Activated CD8-positive, alpha-beta T cell treated with anti-CD3 and anti-CD28 coated beads, Interleukin-2, amount 10 ng/mL, durations not matched to agents 7 days and 5 days (primary cell): Measurements from ENCODE around the gene IFT43. TPM values are rescaled to one million over a fixed set of nuclear protein-coding genes. Genes with fewer than 3 reads are reported as not detected.

ENCODE experiments used
- ATAC-seq: fragments of 150-1000 bp; cut with Tn5 transposase; one replicate; pipeline ENCODE4 v1.10.0; 2021; ENCODE audit warnings: moderate library complexity
- CTCF ChIA-PET: fragments of 350-600 bp; sonication (Branson Sonifier 250); formaldehyde crosslinking; loops from one replicate; lab custom pipeline; 2021; ENCODE audit warnings: antibody characterized with exemption; lab: Charles Lee
- POLR2A ChIA-PET: fragments of 350-600 bp; sonication (Branson Sonifier 250); formaldehyde crosslinking; loops from one replicate; lab custom pipeline; 2021; ENCODE audit warnings: antibody characterized with exemption; lab: Charles Lee
- DNase-seq: peaks from one replicate; pipeline ENCODE4 v3.0.0-alpha.2; 2020
- H3K27ac Mint-ChIP-seq: one replicate; pipeline ENCODE4 v1.8.0; 2021; ENCODE audit warnings: mild to moderate bottlenecking, mixed read lengths
- H3K27me3 Mint-ChIP-seq: one replicate; pipeline ENCODE4 v1.8.0; 2021; ENCODE audit warnings: low read depth, mixed read lengths
- H3K36me3 Mint-ChIP-seq: one replicate; pipeline ENCODE4 v1.8.0; 2021; ENCODE audit warnings: low read depth, mixed read lengths
- H3K4me1 Mint-ChIP-seq: one replicate; pipeline ENCODE4 v1.8.0; 2021; ENCODE audit warnings: low read depth, mixed read lengths
- H3K4me3 Mint-ChIP-seq: one replicate; pipeline ENCODE4 v1.8.0; 2021; ENCODE audit warnings: mild to moderate bottlenecking, mixed read lengths
- H3K9me3 Mint-ChIP-seq: one replicate; pipeline ENCODE4 v1.8.0; 2022; ENCODE audit warnings: mixed read lengths; ENCODE audit not compliant: insufficient read depth
- total RNA-seq, 2 experiments: library from RNA; stranded (reverse); gene quantifications; one replicate each; pipeline ENCODE4 v1.2.3, GENCODE V29; 2021

IFT43 gene
- 1 to 10 TPM; 5.3 to 5.9 TPM for total RNA-seq

- ChIA-PET CTCF (interaction anchor here (0.8 to 14.7 kb wide), 6 partner anchors 13 to 409 kb away, joined by 3 to 202 read pairs (median 4); no protein-coding TSS in a partner anchor), POLR2A (no interaction called here)
- DNase-seq (peak; percentile 95), ATAC-seq (peak; percentile 75)
- H3K9me3 Mint-ChIP-seq: no peaks in the 10 kb centered on the region
- H3K27ac Mint-ChIP-seq: peak within 1 kb of the TSS; percentile 71
- peak within 1 kb of the TSS; percentile 80 for H3K4me3 Mint-ChIP-seq
- H3K4me1 Mint-ChIP-seq: peaks cover 25% of the 10 kb centered on the region
- no peaks in the 10 kb centered on the region for H3K36me3 Mint-ChIP-seq
- peaks cover 11% of the 10 kb centered on the region for H3K27me3 Mint-ChIP-seq
Measured at GRCh38 chr14:75985618-75986438, at the start of gene IFT43. TSS of gene IFT43 (plus strand) at chr14:75985763. CDS start at chr14:75985787, 24 bp downstream.

GRCh38 chr14:75939200-75939599 is 46.4 kb upstream of the IFT43 start:
- Mint-ChIP-seq H3K4me1 (no peaks in the 10 kb centered on the region), H3K27me3 (no peaks in the 10 kb centered on the region), H3K9me3 (no peaks in the 10 kb centered on the region), H3K4me3 (no peak overlapping the region), H3K27ac (no peak overlapping the region), H3K36me3 (peaks cover 3% of the 10 kb centered on the region)
- ATAC-seq: no peak
- DNase-seq: no peak
- POLR2A ChIA-PET: no interaction called here
- CTCF ChIA-PET: interaction anchor here (1.0 kb wide), 1 partner anchor 32 kb away, joined by 4 read pairs; no protein-coding TSS in a partner anchor

- Mint-ChIP-seq H3K4me3 (no peak overlapping the region), H3K9me3 (no peaks in the 10 kb centered on the region), H3K36me3 (peaks cover 3% of the 10 kb centered on the region), H3K4me1 (no peaks in the 10 kb centered on the region), H3K27me3 (no peaks in the 10 kb centered on the region), H3K27ac (no peak overlapping the region)
- DNase-seq (no peak), ATAC-seq (no peak)
- POLR2A ChIA-PET: no interaction called here
- CTCF ChIA-PET: no interaction called here
Measured at GRCh38 chr14:75941030-75941429, 44.5 kb upstream of the IFT43 start.

- CTCF ChIA-PET: interaction anchor here (1.3 to 1.9 kb wide), 2 partner anchors 10 to 38 kb away, joined by 3 read pairs; no protein-coding TSS in a partner anchor
- POLR2A ChIA-PET: no interaction called here
- Mint-ChIP-seq H3K27ac (no peak overlapping the region), H3K4me3 (no peak overlapping the region), H3K36me3 (peaks cover 3% of the 10 kb centered on the region), H3K27me3 (no peaks in the 10 kb centered on the region), H3K9me3 (no peaks in the 10 kb centered on the region), H3K4me1 (no peaks in the 10 kb centered on the region)
- DNase-seq (no peak), ATAC-seq (no peak)
Measured at GRCh38 chr14:75944607-75945241, 40.8 kb upstream of the IFT43 start.

GRCh38 chr14:75946785-75947184 is 38.8 kb upstream of the IFT43 start:
- Mint-ChIP-seq H3K4me3 (no peak overlapping the region), H3K4me1 (no peaks in the 10 kb centered on the region), H3K9me3 (no peaks in the 10 kb centered on the region), H3K27me3 (no peaks in the 10 kb centered on the region), H3K27ac (no peak overlapping the region), H3K36me3 (peaks cover 3% of the 10 kb centered on the region)
- POLR2A ChIA-PET: no interaction called here
- ATAC-seq: no peak
- DNase-seq: no peak
- CTCF ChIA-PET: interaction anchor here (1.5 kb wide), 1 partner anchor 36 kb away, joined by 6 read pairs; no protein-coding TSS in a partner anchor

- Mint-ChIP-seq H3K4me1 (no peaks in the 10 kb centered on the region), H3K36me3 (no peaks in the 10 kb centered on the region), H3K9me3 (no peaks in the 10 kb centered on the region), H3K27me3 (no peaks in the 10 kb centered on the region), H3K27ac (no peak overlapping the region), H3K4me3 (no peak overlapping the region)
- POLR2A ChIA-PET: no interaction called here
- DNase-seq (no peak), ATAC-seq (no peak)
- CTCF ChIA-PET: no interaction called here
Measured at GRCh38 chr14:75952489-75952888, 33.1 kb upstream of the IFT43 start.

GRCh38 chr14:75959031-75959430 is 26.5 kb upstream of the IFT43 start:
- ATAC-seq: no peak
- DNase-seq: peak; percentile 4
- CTCF ChIA-PET: no interaction called here
- Mint-ChIP-seq H3K27me3 (no peaks in the 10 kb centered on the region), H3K27ac (no peak overlapping the region), H3K9me3 (no peaks in the 10 kb centered on the region), H3K4me3 (no peak overlapping the region), H3K4me1 (no peaks in the 10 kb centered on the region), H3K36me3 (no peaks in the 10 kb centered on the region)
- POLR2A ChIA-PET: no interaction called here

- Mint-ChIP-seq H3K27me3 (no peaks in the 10 kb centered on the region), H3K4me1 (no peaks in the 10 kb centered on the region), H3K36me3 (no peaks in the 10 kb centered on the region), H3K9me3 (no peaks in the 10 kb centered on the region), H3K27ac (no peak overlapping the region), H3K4me3 (no peak overlapping the region)
- DNase-seq (peak; percentile 12), ATAC-seq (no peak)
- ChIA-PET POLR2A (no interaction called here), CTCF (interaction anchor here (2.2 kb wide), 1 partner anchor 53 kb away, joined by 12 read pairs; no protein-coding TSS in a partner anchor)
Measured at GRCh38 chr14:75960231-75960630, 25.3 kb upstream of the IFT43 start.

- H3K27ac Mint-ChIP-seq: no peak overlapping the region
- no peaks in the 10 kb centered on the region for H3K9me3 Mint-ChIP-seq
- H3K27me3 Mint-ChIP-seq: no peaks in the 10 kb centered on the region
- ATAC-seq: no peak
- H3K4me3 Mint-ChIP-seq: no peak overlapping the region
- no peaks in the 10 kb centered on the region for H3K4me1 Mint-ChIP-seq
- peak; percentile 3 for DNase-seq
- CTCF ChIA-PET: interaction anchor here (0.9 to 2.2 kb wide), 2 partner anchors 21 to 55 kb away, joined by 3 to 12 read pairs; no protein-coding TSS in a partner anchor
- no peaks in the 10 kb centered on the region for H3K36me3 Mint-ChIP-seq
- POLR2A ChIA-PET: no interaction called here
Measured at GRCh38 chr14:75961662-75962061, 23.9 kb upstream of the IFT43 start.

- POLR2A ChIA-PET: no interaction called here
- Mint-ChIP-seq H3K4me3 (no peak overlapping the region), H3K9me3 (no peaks in the 10 kb centered on the region), H3K27ac (no peak overlapping the region), H3K36me3 (no peaks in the 10 kb centered on the region), H3K4me1 (no peaks in the 10 kb centered on the region), H3K27me3 (no peaks in the 10 kb centered on the region)
- DNase-seq: no peak
- CTCF ChIA-PET: interaction anchor here (1.1 to 2.0 kb wide), 3 partner anchors 11 to 15 kb away, joined by 3 to 7 read pairs (median 4); no protein-coding TSS in a partner anchor
- ATAC-seq: no peak
Measured at GRCh38 chr14:75967866-75968265, 17.7 kb upstream of the IFT43 start.

- ChIA-PET CTCF (interaction anchor here (2.0 to 2.3 kb wide), 2 partner anchors 11 to 14 kb away, joined by 7 to 11 read pairs; partner anchors contain the start of gene TGFB3), POLR2A (no interaction called here)
- Mint-ChIP-seq H3K4me1 (no peaks in the 10 kb centered on the region), H3K27ac (no peak overlapping the region), H3K9me3 (no peaks in the 10 kb centered on the region), H3K4me3 (no peak overlapping the region), H3K27me3 (no peaks in the 10 kb centered on the region), H3K36me3 (no peaks in the 10 kb centered on the region)
- no peak for ATAC-seq
- no peak for DNase-seq
Measured at GRCh38 chr14:75968456-75968855, 17.1 kb upstream of the IFT43 start.

- Mint-ChIP-seq H3K36me3 (no peaks in the 10 kb centered on the region), H3K27ac (no peak overlapping the region), H3K4me3 (no peak overlapping the region), H3K27me3 (no peaks in the 10 kb centered on the region), H3K4me1 (no peaks in the 10 kb centered on the region), H3K9me3 (no peaks in the 10 kb centered on the region)
- ATAC-seq: no peak
- CTCF ChIA-PET: interaction anchor here (1.1 to 2.3 kb wide), 4 partner anchors 10 to 63 kb away, joined by 3 to 11 read pairs (median 6); partner anchors contain the start of gene TGFB3
- POLR2A ChIA-PET: no interaction called here
- DNase-seq: no peak
Measured at GRCh38 chr14:75969126-75969525, 16.4 kb upstream of the IFT43 start.
